Gastrocnemius medialis (tissue), 4 donors: Measurements from ENCODE around the gene CFAP210.
"Not testable (repeated sequence)": the region's sequence is repeated elsewhere in the genome, so short reads cannot be mapped to it uniquely, and the experiment has no call there.

Experiments
- POLR2A ChIP-seq, 2 donors: fragments of 450-650 bp; IDR thresholded peaks; one replicate each; pipeline ENCODE4 v1.6.1; 2017; ENCODE audit warnings: antibody characterized with exemption in 2 of 2, mild to moderate bottlenecking in 2 of 2, moderate library complexity in 2 of 2
- TF ChIP-seq, protein P1 (sequence below), 5 experiments: fragments of 450-650 bp in 3 of 5; fragments of 200-600 bp in 2 of 5; sonication (generic) in 2 of 5; IDR thresholded peaks in 4 of 5; conservative IDR thresholded peaks in 1 of 5; 1 replicate in 4 of 5; 2 replicates in 1 of 5; pipeline ENCODE4 v1.5.1; 2016 to 2019; ENCODE audit warnings: antibody characterized with exemption in 5 of 5, mild to moderate bottlenecking in 3 of 5, moderate library complexity in 3 of 5

DNA sequence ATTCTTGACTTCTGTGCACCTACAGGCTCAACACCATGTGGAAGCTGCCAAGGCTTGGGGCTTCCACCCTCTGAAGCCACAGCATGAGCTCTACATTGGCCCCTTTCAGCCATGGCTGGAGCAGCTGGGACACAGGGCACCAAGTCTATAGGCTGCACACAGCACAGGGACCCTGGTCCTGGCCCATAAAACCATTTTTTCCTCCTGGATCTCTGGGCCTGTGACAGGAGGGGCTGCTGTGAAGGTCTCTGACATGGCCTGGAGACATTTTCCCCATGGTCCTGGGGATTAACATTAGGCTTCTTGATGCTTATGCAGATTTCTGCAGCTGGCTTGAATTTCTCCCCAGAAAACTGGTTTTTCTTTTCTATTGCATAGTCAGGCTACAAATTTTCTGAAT lies 6.3 kb downstream of the CFAP210 start:
- TF ChIP-seq, protein P1, sequence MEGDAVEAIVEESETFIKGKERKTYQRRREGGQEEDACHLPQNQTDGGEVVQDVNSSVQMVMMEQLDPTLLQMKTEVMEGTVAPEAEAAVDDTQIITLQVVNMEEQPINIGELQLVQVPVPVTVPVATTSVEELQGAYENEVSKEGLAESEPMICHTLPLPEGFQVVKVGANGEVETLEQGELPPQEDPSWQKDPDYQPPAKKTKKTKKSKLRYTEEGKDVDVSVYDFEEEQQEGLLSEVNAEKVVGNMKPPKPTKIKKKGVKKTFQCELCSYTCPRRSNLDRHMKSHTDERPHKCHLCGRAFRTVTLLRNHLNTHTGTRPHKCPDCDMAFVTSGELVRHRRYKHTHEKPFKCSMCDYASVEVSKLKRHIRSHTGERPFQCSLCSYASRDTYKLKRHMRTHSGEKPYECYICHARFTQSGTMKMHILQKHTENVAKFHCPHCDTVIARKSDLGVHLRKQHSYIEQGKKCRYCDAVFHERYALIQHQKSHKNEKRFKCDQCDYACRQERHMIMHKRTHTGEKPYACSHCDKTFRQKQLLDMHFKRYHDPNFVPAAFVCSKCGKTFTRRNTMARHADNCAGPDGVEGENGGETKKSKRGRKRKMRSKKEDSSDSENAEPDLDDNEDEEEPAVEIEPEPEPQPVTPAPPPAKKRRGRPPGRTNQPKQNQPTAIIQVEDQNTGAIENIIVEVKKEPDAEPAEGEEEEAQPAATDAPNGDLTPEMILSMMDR (IDR thresholded peaks at IDR 0.05 in 4 of 5, conservative IDR thresholded peaks at IDR 0.05 in 1 of 5) = not testable (repeated sequence)
- not testable (repeated sequence) for TF ChIP-seq POLR2A (IDR thresholded peaks at IDR 0.05)
